ENCODE results near the gene ALK. TPM values are rescaled to one million over a fixed set of nuclear protein-coding genes. Genes with fewer than 3 reads are reported as not detected.

The ALK gene
- total RNA-seq: 1 to 10 TPM in 3 of 4 donors, under 1 TPM in 1; 0.85 to 2.4 (median 1.8) TPM

DNA sequence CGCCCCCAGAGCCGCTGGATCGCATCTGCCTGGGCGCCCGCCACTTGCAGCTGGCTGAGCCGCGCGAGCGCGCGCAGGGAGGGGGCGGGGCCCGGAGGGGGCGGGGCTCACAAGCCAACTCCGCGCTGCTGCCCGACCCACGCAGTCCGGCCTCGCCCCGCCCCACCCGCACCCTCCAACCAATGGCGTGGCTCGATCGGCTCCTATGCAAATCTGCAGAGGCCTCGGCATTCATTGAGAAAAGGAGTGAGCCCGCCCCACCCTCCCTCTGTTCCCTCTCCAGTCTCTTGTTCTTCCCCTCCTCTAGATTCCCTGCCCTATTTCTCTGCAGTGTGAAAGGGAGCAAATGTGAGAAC, at the start of gene ALK:
ALK (minus strand) TSS at position 27 of the 356 bp plus-strand sequence. CDS start 927 bp downstream, outside the sequence.
- TF ChIP-seq, protein P1, sequence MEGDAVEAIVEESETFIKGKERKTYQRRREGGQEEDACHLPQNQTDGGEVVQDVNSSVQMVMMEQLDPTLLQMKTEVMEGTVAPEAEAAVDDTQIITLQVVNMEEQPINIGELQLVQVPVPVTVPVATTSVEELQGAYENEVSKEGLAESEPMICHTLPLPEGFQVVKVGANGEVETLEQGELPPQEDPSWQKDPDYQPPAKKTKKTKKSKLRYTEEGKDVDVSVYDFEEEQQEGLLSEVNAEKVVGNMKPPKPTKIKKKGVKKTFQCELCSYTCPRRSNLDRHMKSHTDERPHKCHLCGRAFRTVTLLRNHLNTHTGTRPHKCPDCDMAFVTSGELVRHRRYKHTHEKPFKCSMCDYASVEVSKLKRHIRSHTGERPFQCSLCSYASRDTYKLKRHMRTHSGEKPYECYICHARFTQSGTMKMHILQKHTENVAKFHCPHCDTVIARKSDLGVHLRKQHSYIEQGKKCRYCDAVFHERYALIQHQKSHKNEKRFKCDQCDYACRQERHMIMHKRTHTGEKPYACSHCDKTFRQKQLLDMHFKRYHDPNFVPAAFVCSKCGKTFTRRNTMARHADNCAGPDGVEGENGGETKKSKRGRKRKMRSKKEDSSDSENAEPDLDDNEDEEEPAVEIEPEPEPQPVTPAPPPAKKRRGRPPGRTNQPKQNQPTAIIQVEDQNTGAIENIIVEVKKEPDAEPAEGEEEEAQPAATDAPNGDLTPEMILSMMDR (IDR thresholded peaks at IDR 0.05; ENCODE audit: low read depth): no peak

- TF ChIP-seq, protein P1 (IDR thresholded peaks at IDR 0.05; ENCODE audit: low read depth): no peak
Observed at GRCh38 chr2:29966266-29966665, 44.9 kb upstream of the ALK start.

DNA sequence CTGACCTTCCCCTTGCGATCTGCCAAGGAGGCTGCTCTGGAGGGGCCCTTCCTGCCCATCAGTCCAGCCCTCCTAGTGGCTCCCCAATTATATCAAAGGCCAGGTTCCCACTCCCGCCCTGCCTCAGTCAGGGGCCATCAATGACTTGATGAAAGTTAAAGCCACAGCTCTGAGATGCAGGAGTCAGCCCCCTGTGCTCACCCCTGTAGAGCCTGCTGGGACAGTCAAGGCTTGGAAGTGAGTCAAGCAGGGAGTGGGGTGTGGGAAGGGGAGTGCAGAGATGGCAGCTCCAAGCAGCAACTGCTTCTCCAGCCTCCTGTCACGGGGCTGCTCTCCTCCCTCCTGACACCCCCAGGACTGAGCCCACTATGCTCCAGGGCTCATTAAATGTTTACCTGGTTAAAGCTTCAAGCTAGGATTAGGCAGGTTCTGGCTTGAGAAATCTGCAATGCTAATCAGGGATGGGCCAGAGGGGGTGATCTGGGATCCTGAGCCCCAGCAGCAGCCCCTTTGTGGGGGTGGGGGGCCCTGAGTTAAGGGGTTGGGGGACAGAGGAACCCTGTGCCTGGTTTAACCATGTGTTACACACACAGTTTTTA, 42.7 kb upstream of the ALK start:
- TF ChIP-seq, protein P1 (IDR thresholded peaks at IDR 0.05; ENCODE audit: low read depth): no peak

- TF ChIP-seq, protein P1 (IDR thresholded peaks at IDR 0.05; ENCODE audit: low read depth): no peak
Observed at GRCh38 chr2:29962922-29963321, 41.5 kb upstream of the ALK start.

DNA sequence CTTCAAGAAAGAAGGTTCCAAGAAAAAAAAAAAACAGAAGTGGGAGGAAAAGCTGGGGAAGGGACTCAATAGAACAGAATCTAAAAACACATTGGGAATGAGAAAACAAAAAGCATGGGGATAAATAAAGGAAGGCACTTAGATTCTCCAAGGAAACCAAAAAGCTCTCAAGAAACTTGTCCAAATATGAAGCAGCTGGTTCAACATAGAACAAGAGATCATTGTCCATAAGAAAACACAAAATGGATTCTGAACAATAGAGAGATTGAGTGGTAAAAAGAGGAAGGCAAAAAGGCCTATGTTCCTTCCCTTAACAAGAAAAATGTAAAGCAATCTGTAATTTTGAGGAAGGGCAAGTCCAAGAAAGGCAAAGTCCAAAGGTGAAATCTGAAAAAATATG, 32.9 kb upstream of the ALK start:
- TF ChIP-seq, protein P1 (IDR thresholded peaks at IDR 0.05; ENCODE audit: low read depth): no peak

GRCh38 chr2:29952973-29953372, 31.6 kb upstream of the ALK start:
- TF ChIP-seq, protein P1 (IDR thresholded peaks at IDR 0.05; ENCODE audit: low read depth): no peak

GRCh38 chr2:29951576-29951975, 30.2 kb upstream of the ALK start:
- TF ChIP-seq, protein P1 (IDR thresholded peaks at IDR 0.05; ENCODE audit: low read depth): no peak
